ENCODE measurements around the gene YY1.

DNA sequence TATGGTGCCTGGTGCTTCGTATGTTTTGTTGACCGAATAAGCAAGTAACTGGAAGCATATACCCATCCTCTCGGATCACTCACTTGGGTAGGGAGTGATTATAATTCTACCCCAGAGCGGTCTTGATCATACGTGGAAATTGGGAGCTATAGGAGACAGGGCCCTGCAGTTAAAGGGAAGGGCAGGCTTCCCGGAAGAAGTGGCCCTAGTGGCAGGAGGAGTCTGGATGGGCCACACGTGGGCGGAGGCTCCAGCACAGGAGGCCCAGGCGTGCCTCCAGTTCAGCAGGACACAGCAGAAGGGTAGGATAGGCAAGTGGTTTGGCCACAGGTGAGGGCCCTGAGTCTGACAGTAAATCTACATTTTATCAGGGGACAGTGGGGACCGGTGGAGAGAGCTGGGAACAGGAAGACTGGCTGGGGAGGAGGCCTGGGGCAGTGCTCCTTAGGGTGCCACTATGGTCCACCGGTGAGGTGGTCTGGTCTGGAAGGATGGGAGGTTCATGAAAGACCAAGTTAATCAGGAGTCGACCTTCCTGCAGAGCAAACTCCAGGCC is 23.5 kb upstream of the YY1 start:
- TF ChIP-seq CTCF (IDR thresholded peaks at IDR 0.05) (no peak), EP300 (IDR thresholded peaks at IDR 0.05) (no peak), POLR2A (IDR thresholded peaks at IDR 0.05) (no peak)
